IPS DF 19.7 (cell line): ENCODE results near the gene COASY.
A peak's percentile ranks its signal among the peaks of the same experiment; 100 is the strongest.
"Not testable (repeated sequence)": the region's sequence is repeated elsewhere in the genome, so short reads cannot be mapped to it uniquely, and the experiment has no call there.

Experiments
- DNase-seq: peaks from one replicate; pipeline ENCODE4 v3.0.0-alpha.2; 2013; ENCODE audit warnings: low read depth, low spot score

COASY gene

DNA sequence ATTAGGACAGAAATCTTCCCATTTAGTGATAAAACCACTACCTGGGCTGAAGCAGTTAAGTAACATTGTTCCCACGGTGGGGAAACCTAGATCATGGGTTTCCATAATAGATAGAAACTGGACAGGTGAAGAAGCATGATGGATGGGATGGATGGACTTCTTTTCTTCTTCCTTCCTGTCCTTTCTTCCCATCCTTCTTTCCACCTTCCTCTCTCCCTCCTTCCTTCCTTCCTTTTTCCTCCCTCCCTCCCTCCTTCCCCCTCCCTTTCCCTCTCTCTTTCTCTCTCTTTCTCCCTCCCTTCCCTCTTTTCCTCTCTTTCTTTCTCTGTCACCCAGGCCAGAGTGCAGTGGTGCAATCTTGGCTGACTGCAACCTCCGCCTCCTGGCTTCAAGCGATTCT lies 12.5 kb downstream of the COASY start:
- DNase-seq = no peak

DNA sequence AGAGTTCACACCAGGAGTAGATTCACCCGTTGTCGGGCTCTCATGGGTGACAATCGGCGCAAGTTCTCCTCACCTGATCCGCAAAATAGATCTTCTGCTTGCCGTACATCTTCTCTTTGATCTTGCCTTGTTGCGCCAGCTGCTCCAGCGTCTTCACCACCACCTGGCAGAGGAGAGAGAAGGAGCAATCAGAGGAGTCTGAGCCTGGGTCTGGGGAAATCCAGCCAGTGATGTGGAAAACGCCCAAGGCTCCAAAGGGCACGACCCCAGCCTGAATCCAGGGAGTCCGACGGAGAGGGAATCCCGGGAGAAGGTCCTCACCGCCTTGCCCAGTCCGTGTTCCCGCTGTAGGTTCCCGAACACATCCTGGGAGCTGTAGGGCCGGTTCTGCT lies 15.2 kb downstream of the COASY start:
- no peak for DNase-seq

DNA sequence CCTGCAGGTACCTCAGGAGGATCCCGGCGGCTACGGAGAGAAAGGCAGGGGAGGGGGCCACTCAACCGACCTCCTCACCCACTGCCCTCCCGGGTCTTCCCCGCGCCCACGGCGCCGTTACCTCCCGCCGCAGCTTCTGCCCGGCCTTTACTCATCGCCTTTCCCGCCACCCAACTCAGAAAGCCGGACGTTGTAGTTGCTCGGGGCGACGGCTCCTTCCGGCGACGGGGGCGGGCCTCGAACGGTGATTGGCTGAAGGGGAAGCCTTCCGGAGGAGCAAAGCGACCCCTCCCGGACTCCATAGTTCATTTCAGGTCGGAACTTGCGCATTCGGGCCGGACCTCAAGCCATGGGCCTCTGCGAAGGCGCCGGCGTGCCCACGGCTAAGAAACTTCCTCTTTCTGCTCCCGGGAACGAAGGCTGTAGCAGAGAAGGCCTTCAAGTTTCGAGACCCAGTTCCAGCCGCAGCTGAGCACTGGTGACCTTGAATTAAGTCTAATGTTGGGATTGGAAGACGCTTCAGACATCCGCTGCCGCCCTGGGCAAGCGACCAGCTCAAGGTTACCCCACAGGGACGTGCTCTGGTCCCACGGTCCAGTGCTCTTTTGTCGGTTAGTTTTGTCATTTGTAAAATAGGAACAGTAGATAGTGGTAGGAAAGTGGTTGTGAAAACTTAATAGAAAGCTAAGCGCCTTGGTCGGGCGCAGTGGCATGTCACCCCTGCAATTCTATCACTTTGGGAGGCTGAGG lies 15.8 kb downstream of the COASY start, which contains the start of gene PSMC3IP:
Gene PSMC3IP (minus strand): TSS at position 198 of the 750 bp plus-strand sequence. CDS start 43 bp downstream, at position 155.
- peak; percentile 83 for DNase-seq

DNA sequence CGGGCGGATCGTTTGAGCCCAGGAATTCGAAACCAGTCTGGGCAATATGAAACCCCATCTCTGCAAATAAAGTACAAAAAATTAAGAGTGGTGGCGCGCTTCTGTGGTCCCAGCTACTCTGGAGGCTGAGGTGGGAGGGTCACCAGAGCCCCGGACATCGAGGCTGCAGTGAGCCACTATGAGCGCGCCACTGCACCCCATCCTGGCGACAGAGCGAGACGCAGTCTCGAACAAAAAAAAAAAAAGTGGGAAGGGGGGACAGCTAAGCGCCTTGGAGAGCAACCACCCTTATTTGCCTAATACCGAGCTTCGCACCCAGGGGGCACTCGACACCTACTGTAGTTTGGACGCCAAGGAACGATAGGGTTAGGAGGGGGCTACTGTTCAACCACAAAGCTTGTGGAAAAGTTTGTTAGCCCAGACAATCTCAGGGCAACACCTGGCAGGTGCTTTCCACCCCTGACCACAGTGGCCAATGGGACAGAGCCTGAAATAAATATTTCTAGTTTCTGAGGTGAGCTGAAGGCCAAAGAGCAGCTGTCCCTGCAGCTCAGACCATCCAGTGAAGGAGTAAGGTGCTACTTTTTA lies 16.4 kb downstream of the COASY start:
- DNase-seq = peak; percentile 75

DNA sequence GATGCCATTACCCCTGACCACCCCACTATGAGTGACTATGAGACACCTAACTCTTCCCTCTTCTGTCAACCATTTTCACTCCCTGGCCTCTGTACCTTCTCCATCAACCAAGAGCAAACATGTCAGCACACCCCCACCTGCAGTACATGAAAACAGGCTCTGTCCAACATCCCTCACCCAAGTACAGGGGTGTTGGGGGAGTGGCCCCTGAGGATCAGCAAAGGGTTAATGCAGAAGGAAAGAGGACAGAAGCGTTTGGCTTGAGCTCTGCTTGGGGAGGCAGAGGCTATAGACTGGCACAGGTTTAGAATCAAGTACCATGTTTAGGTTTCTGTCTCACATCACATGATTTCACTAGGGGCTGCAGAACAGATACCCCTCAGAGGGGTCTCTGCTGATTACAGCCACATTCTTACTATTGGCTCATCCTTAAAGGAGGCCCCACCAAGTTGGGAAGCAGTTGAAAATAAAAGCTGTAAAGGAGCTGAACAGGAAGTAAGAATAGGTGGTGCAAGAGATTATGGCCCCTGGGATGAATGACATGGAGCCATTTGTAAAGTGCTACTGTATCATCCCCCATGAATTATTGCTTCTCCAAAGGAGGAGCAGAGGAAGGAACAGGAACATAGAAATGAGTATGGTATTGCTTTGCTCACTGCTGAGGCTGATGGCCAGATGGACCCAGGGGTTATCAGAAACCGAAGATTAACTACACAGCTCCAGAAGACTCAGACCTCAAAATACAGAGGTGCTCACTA lies 18.0 kb downstream of the COASY start:
- no peak for DNase-seq

DNA sequence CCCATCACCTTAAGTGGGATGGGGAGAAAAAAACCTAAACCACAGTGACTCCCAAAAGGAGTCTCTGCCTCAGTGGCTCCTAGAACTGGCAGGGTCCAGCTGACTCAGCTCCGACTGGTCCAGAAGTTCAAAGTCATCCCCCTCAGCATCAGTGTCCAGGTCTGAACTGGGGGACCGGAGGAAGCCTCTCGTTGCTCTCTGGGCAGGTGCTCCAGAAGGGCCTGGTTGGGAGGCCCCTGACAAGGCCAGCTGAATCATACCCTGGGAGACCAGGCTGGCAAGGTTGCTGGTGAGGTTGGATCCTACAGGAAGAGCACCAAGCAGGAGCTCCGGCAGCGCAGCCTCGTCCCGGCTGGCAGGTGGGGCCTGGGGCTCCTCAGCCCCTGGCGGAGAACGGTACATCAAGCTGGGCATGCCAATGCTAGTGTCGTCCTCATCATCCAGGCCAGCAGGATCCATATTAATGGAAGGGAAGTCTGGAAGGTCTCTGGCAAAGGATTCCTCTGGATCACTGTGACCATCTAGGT lies 19.9 kb downstream of the COASY start:
- no peak for DNase-seq

DNA sequence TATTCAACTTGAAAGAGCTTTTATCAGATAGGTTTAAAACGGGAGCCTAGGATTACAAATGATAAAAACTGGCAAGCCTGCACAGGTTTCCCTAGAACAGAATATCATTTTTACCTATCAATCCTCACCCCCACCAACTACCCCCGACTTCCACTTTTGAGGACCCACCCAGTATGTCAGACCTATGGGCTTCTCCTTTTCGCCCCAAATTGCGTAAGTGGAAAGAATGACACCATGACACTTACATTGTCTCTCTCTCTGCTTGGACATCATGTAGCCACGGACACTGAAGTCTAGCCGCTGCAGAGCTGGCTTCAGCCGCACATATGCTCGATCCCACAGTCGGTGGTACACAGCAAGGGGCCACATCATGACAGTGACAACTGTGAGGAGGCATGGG lies 22.9 kb downstream of the COASY start:
- DNase-seq = no peak

DNA sequence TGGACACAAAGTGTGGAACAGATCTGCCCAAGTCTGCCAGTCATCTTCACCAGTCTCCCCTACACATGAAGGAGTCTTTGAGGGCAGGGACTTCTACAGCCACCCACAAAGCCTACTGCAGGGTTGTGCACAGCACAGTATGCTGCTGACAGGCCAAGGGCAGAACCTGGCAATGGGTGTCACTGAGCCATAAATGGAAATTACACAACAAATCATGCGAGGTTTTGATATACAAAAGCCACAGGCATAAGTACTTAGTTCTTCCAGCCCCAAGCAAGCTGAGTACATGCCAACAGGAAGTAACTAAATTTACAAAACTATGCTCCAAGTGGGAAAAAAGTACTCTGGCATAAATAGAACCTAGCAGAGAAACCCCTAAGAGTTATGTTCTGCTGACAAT lies 23.4 kb downstream of the COASY start:
- no peak for DNase-seq

DNA sequence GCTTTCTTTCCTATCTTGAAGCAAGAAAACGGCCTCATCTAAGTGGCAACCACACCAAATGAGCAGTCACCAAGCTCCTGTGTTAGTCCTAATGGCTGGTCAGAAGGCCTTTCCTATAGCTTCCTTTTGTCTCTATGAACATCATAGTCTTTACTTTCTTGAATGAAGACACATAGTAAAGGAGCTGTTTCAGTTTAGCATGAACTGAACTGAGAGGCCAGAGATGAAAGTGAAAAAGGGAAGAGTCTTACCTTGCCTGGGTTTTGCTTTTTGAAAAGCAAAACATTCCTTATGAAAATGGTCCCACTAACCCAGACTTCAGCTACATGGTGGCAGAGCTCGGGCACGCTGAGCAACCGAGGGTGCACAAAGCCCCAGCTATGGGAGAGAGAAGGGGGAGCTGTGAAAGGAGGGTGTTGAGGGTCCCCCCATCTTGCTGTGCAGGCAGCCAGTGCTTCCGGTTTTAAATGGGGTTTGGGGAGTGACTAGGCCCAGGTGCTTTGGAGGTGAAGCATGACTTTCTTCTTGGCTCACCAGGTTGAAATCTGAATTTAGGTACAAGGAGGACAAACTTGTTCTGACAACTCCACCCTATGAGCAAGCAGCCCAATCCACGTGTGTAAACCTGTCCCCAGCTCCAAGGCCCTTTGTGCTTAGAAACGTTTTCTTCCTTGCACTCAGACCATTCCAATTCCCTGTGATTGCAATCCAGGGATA lies 24.7 kb downstream of the COASY start:
- DNase-seq = no peak

DNA sequence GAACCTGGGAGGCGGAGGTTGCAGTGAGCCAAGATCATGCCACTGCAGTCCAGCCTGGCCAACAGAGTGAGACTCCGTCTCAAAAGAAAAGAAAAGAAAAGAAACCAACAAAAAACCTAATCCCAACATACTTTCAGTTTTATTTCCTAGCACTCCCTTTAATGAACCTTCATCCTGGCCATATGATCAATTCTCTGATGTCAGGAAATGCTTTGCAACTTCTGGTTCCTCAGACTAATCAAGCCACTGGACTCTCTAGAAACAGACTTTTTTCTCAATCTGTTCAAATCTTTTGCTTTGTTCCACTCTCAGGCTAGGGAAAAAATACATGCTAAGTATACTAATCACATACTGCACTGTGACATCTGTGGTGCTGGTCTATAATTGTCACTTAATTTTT lies 28.9 kb downstream of the COASY start:
- no peak for DNase-seq

DNA sequence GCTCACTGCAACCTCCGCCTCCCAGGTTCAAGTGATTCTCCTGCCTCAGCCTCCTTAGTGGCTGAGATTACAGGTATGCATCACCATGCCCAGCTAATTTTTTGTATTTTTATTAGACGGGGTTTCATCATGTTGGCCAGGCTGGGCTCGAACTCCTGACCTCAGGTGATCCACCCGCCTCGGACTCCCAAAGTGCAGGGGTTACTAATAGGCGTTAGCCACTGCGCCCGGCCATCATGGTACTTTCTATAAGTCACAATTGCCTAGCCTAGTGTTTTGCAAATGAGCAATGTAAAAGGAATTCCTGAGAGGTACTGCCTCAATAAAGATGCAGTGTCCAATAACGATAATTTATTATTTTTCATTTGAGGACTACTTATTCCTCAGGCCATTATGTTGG lies 29.5 kb downstream of the COASY start:
- DNase-seq = no peak

DNA sequence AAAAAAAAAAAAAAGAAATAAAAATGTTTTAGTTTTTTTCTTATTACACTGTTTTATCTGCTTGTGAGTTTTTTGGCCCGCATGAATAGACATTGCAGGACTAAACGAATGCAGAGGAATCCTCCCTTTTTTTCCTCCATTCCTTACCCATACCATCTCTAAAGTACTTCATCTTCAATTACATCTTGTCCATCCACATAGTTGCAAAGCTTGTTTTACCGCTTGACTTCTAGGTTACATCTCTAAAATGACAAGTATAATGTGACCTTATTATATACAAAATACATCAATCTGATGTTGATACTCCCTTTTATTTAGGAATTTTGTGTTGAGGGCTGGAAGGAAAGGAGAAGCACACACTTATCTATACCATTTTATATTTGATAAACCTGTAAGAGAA lies 34.4 kb downstream of the COASY start:
- DNase-seq = no peak

DNA sequence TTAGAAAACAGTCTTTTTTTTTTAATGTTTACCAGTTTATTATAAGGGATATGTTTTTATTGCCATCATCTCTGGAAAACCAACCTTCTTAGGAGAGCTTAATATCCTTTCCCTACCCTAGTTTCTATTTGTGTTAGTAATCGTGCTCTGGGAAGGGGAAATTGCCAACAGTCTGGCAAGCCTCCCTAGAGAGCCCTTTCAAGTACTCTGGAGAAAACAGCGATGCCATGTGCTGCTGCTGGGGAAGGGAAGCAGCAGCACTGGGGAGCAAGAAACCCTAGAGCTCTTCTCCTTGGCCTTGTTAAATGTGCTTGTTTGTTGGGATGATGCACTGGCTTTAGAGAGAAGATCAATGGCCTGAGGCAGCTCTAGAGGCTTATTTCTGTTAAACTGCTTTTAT lies 37.0 kb downstream of the COASY start:
- DNase-seq = no peak

DNA sequence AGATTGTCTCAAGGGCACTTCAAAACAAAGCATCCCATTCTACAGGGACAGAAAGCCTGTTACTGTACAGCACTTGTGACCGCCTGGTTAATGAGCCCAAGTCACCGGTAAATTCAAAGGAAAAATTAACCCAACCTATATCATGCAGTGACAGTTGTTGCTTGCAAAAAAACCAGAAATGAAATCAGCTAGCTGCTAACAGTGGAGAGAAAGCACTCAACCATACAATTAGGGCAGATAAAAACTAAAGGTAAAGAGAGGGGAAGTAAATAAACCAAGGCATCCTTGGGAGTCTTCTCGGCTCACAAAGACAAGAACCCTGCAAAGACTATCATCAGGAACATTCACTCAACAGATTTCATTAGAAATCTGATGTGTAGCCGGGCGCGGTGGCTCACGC lies 41.4 kb downstream of the COASY start:
- DNase-seq = no peak

DNA sequence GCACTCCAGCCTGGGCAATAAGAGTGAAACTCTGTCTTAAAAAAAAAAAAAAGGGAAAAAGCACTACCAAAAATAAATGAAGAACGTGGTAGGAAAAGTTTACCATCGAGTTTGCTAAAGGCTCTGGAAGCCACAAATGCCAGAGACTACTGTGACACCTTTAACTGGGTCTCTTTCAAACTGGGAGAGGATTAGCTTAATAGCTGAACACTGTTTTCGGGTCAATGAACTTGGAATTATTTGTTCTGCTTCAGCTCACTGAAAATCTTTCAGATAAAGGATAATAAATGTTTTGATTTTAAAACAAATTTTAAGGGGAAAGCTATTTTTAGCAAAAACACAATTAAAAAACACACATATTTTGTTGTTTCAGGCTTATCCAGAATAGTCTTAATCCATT lies 45.8 kb downstream of the COASY start:
- DNase-seq = no peak

DNA sequence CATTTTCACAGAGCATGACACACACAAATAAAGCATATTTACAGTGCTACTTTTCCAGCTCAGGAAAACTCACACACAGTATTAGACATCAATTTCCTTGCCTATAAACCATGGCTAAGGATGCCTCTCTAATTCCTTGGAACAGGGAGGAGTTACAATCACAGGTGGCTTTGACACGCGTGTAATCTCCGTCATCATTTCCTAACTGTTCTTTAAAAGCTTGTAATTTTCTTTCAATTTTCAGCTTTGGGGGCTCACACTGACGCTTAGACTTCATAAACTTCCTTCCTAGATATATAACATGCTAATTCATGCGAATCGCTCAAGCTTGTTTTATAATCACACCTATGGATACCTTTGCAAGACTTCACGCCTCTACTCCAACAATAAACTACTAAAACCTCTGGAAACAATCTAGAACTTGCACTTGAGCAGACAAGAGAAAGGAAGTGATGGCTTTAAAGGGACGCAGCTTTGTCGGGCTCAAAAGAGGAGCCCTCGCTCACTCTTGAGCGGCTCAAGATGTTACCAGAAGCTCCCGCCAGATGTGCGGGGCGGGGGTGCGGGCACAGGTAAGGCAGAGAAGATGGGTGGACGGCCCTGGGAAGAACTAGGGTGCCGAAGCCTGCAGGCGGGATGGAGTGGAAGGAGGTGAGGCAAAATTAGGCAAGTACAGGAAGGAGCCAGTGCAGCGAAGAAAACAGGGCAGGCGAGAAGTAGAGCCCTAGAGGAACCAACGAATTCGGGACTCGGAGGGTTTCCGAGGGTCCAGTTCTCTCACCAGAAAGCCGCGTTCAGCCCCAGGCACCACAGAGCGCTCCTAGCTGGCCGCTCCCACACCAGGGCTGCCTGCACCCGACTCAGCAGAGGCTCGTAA lies 46.6 kb downstream of the COASY start:
- no peak for DNase-seq

DNA sequence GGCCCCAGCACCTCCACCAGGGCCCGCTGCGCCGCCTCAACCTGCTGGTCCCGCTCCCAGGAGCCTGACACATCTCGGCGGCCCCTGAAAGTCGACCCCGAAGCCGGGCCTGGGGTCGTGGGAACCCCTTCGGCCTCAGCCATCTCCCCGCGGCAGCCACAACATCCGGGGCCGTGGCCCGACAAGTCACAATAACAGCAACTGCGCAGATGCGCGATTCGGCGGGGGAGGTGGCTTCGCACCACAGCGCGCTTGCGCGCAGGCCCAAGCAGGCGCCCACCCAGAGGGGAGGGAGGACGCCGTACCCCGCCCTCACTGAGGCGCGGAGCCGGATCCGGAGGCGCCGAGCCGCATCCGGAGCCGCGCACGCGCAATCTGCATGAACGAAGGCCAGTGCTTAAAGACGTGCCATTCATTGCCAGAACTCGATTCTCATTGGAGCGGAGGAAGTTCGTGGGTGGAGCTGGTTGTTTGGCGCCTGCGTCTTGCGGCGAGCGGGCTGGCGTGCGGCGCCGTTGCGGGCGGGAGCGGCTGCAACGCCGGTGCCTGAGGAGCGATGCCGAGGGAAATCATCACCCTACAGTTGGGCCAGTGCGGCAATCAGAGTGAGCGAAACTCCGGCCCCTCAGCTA lies 47.4 kb downstream of the COASY start, which contains the start of the genes RETREG3 and TUBG1:
Gene RETREG3 (minus strand): TSS at position 193 of the 632 bp plus-strand sequence. CDS start 50 bp downstream, at position 143.
Gene TUBG1 (plus strand): TSS at position 502 of the 632 bp plus-strand sequence. CDS start 55 bp downstream, at position 557.
- peak; percentile 96 for DNase-seq

DNA sequence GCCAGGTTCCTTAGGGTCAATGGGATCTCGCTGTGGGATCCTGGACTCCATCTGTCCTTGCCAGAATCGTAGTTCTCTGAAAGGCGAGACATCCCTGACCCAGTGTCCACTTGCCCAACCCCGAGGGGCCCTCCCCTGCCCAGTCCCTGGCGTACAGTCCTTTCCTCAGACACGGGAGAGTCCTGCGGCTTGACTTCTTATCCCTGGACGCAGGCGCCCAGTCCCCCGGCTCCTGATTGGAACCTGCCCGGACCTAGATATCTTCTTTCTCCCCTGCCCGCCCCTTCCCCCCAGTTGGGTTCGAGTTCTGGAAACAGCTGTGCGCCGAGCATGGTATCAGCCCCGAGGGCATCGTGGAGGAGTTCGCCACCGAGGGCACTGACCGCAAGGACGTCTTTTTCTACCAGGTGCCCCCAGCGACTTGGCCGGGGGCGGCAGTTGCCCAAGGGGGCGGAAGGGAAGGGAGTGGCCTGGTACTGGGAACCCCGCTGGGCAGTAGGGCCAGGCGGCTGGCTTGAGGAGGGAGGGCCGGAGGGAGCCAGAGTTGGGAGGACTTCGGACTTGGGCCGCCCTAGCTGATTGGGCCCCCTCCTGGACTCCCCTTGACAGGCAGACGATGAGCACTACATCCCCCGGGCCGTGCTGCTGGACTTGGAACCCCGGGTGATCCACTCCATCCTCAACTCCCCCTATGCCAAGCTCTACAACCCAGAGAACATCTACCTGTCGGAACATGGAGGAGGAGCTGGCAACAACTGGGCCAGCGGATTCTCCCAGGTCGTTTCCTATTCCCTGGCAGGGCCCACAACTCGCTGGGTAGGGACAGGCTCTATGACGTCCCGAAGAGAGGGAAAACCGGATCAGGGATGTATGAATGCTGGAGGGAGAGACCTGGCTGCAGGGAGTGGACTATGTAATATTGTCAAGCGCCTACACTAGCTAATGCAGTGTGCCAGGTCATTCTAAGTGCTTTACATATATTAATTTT lies 48.2 kb downstream of the COASY start:
- not testable (repeated sequence) for DNase-seq

DNA sequence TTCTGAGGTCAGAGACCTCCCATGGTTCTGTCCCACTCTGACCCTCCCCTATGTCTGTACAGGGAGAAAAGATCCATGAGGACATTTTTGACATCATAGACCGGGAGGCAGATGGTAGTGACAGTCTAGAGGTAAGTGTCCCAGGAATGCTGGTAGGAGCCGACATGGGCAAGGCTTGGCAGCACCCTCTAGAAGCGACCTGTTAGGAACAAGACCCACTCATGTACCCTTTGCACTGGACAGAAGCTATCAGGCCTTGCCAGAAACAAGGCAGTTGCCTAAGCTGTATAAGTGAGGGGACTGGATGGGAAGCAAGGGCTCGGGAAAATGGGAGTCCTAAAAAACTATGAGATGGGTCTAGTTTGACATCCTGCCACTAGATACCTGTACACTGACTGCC lies 50.1 kb downstream of the COASY start:
- no peak for DNase-seq
